Psoas muscle (tissue), 8 donors: ENCODE measurements around the gene HARBI1. TPM values are rescaled to one million over a fixed set of nuclear protein-coding genes. Genes with fewer than 3 reads are reported as not detected.

Experiments
- ATAC-seq, 4 donors: fragments of 200-7000 bp; cut with Tn5 transposase; one replicate each; pipeline ENCODE4 v1.9.1; 2020; ENCODE audit warnings: moderate library complexity in 3 of 4, mild to moderate bottlenecking in 2 of 4
- DNase-seq, 2 donors: peaks; one replicate each; pipeline ENCODE4 v3.0.0-alpha.2; 2020
- H3K27ac ChIP-seq: fragments of 200-600 bp; one replicate; pipeline ENCODE4 v1.8.0; 2022
- H3K27me3 ChIP-seq, 3 donors: fragments of 200-600 bp in 1 of 3; one replicate each; pipeline versions ENCODE4 v1.6.1 to v1.8.0; 2013 to 2022; ENCODE audit warnings: low read length in 2 of 3, mild to moderate bottlenecking in 2 of 3, moderate library complexity in 1 of 3; ENCODE audit not compliant: insufficient read depth in 3 of 3
- H3K36me3 ChIP-seq, 2 donors: fragments of 200-600 bp in 1 of 2; one replicate each; pipeline versions ENCODE4 v1.6.1 to v1.8.0; 2013 to 2022; ENCODE audit warnings: low read depth in 1 of 2, mild to moderate bottlenecking in 1 of 2, moderate library complexity in 1 of 2; ENCODE audit not compliant: insufficient read depth in 1 of 2
- H3K4me1 ChIP-seq: fragments of 200-600 bp; one replicate; pipeline ENCODE4 v1.8.0; 2022
- H3K4me3 ChIP-seq: fragments of 200-600 bp; one replicate; pipeline ENCODE4 v1.8.0; 2022; ENCODE audit warnings: mild to moderate bottlenecking
- H3K9me3 ChIP-seq: fragments of 200-600 bp; one replicate; pipeline ENCODE4 v1.8.0; 2022
- WGBS, 3 donors: extraction: QIAGEN DNeasy Blood & Tissue Kit; methylation state at CpG; one replicate each; pipeline versions ENCODE4 v1.1.6 to v1.1.7; 2013; 5-methylcytosine and 5-hydroxymethylcytosine counted together
- intact Hi-C, 2 donors: fragments of 100-400 bp; cut with DNase I; formaldehyde crosslinking; loops; one replicate each; pipeline versions ENCODE4 v1.11.0 to v1.14.2; 2022
- polyA plus RNA-seq, 3 donors: library from polyadenylated mRNA; stranded (reverse); fragments of 200-250 nt; gene quantifications; one replicate each; pipeline ENCODE4 v1.2.3, GENCODE V29; 2013
- total RNA-seq, 4 donors: library from RNA; stranded (reverse); fragmentation: NEBNext Ultra II Directional in 2 of 4; extraction: Animal tissue kit (Norgen Biotek cat#: 25700) in 2 of 4; gene quantifications; one replicate each; pipeline versions ENCODE4 v1.2.1 to v1.2.4, GENCODE V29; 2021 to 2023
- TF ChIP-seq, protein P1 (sequence below): fragments of 200-600 bp; IDR thresholded peaks from one replicate; pipeline ENCODE4 v1.8.0; 2022; ENCODE audit warnings: antibody characterized with exemption
- donor health status: healthy with polysubstance abuse.
- donor health status: DM: no; HTN: no; CAD: no; lungs with moderate emphysema.
- donor health status: Bipolar disorder and iron deficiency.
- donor health status: healthy.
- donor health status: DM: yes; HTN: yes; CAD: no.
- donor health status: DM: no; HTN: no; CAD: no.
- donor health status: DM: no; HTN: no; CAD: no.
- donor health status: DM: yes; HTN: yes; CAD: no.

Gene HARBI1
- total and polyA plus RNA-seq, 7 donors = 2.0 to 8.6 (median 3.4) TPM

DNA sequence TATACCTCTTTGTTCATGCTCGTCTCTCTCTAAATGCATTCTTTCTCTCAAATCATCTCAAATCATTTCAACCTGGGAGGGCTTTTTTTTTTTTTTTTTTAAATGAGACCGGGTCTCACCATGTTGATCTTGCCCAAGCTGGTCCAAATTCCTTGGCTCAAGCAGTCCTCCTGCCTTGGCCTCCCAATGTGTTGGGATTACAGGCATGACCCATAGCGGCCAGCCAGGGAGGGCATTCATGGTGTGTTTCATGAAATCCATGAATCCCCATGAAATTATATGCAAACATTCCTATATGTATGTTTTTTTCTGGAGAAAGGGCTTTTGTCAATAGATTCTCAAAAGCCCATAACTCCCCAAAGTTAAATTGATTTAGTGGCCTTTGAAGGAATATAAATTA, 26.5 kb upstream of the HARBI1 start:
- intact Hi-C loops = no loop called here
- Histone ChIP-seq H3K27me3 (no peaks in the 10 kb centered on the region), H3K36me3 (peaks cover 0 to 57% of the 10 kb centered on the region in 2 donors)

DNA sequence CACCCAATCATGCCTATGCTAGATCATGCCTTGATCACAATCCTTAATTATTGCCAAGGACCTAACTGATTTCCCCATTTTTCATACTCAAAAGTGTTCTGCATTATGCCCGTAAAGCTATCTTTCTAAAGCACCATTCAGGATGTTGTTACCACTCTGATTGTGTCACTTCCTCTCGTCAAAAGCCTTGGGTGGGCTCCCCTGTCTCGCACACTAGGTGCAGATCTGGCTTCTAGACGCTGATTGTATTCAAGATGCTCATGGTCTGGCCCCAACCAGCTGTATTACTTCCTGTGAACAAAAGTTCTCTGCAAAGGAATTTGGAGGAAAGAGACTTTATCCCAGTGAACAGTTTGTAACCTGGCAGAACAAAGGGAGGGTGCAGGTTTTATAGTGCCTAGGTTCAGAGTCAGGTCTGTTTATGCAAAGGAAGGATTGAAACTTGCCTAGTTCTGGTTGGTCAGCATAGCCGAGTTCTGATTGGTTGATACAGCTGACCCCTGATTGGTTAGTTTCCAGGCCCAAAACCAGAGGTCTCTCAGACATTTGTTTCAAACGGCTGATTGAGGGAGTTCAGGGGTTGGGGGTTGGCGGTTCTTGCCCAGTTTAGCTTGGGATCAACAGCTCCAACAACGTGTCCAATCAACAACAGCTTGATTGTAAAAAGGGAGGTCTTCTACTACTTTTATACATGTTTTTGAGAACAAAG, 25.8 kb upstream of the HARBI1 start:
- Histone ChIP-seq H3K27me3 (no peaks in the 10 kb centered on the region), H3K9me3 (no peaks in the 10 kb centered on the region), H3K27ac (no peak overlapping the region), H3K4me1 (no peaks in the 10 kb centered on the region), H3K4me3 (no peak overlapping the region), H3K36me3 (peaks cover 0 to 59% of the 10 kb centered on the region in 2 donors)
- TF ChIP-seq, protein P1, sequence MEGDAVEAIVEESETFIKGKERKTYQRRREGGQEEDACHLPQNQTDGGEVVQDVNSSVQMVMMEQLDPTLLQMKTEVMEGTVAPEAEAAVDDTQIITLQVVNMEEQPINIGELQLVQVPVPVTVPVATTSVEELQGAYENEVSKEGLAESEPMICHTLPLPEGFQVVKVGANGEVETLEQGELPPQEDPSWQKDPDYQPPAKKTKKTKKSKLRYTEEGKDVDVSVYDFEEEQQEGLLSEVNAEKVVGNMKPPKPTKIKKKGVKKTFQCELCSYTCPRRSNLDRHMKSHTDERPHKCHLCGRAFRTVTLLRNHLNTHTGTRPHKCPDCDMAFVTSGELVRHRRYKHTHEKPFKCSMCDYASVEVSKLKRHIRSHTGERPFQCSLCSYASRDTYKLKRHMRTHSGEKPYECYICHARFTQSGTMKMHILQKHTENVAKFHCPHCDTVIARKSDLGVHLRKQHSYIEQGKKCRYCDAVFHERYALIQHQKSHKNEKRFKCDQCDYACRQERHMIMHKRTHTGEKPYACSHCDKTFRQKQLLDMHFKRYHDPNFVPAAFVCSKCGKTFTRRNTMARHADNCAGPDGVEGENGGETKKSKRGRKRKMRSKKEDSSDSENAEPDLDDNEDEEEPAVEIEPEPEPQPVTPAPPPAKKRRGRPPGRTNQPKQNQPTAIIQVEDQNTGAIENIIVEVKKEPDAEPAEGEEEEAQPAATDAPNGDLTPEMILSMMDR = no peak
- DNase-seq (no peak), ATAC-seq (no peak)
- WGBS, 3 donors = 93 to 95% (median 94%) methylated on average over 8 of the region's 8 CpGs
- intact Hi-C loops = no loop called here

More for the DNA sequence above, 26.5 kb upstream of the HARBI1 start:
- Histone ChIP-seq H3K27ac (no peak overlapping the region), H3K9me3 (no peaks in the 10 kb centered on the region), H3K4me3 (no peak overlapping the region), H3K4me1 (peaks cover under 1% of the 10 kb centered on the region)
- 70 to 83% (median 81%) methylated on average over 3 of the region's 3 CpGs for WGBS, 3 donors
- ATAC-seq (no peak), DNase-seq (no peak)
- TF ChIP-seq, protein P1 = no peak

DNA sequence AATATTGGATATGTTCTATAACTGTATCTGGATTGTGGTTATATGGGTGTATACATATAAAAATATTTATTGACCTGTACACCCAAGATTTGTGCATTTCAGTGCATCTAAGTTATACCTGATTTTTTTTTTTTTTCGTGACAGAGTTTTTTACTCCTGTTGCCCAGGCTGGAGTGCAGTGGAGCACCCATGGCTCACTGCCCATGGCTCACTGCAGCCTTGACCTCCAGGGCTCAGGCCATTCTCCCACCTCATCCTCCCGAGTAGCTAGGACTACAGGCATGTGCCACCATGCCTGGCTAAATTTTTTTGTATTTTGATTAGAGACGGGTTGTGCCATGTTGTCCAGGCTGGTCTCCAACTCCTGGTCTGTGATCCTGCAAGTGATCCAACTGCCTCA, 24.6 kb upstream of the HARBI1 start:
- WGBS, 3 donors = 75 to 81% (median 80%) methylated on average over 3 of the region's 3 CpGs
- TF ChIP-seq, protein P1 = no peak
- Histone ChIP-seq H3K4me3 (no peak overlapping the region), H3K27ac (no peak overlapping the region), H3K27me3 (no peaks in the 10 kb centered on the region), H3K36me3 (peaks cover 0 to 55% of the 10 kb centered on the region in 2 donors), H3K4me1 (no peaks in the 10 kb centered on the region), H3K9me3 (no peaks in the 10 kb centered on the region)
- intact Hi-C loops = no loop called here
- ATAC-seq (no peak), DNase-seq (no peak)

GRCh38 chr11:46640036-46640788, 23.2 kb upstream of the HARBI1 start:
- no peaks in the 10 kb centered on the region for H3K4me1 ChIP-seq
- TF ChIP-seq, protein P1 = no peak
- H3K9me3 ChIP-seq = no peaks in the 10 kb centered on the region
- peaks cover 0 to 50% of the 10 kb centered on the region in 2 donors for H3K36me3 ChIP-seq
- WGBS, 3 donors = 95 to 97% (median 96%) methylated on average over 6 of the region's 6 CpGs
- DNase-seq = no peak
- no peak for ATAC-seq
- intact Hi-C loops = no loop called here
- no peak overlapping the region for H3K4me3 ChIP-seq
- no peaks in the 10 kb centered on the region for H3K27me3 ChIP-seq
- H3K27ac ChIP-seq = no peak overlapping the region
